Measurements from ENCODE around the gene ARMC6. TPM values are rescaled to one million over a fixed set of nuclear protein-coding genes. Genes with fewer than 3 reads are reported as not detected.

Gene ARMC6
- total RNA-seq, 1 experiment from 2014 or later = 51.4 TPM

GRCh38 chr19:19064098-19064722 is 30.8 kb downstream of the ARMC6 start:
- TF ChIP-seq SIN3A (IDR thresholded peaks at IDR 0.05; ENCODE audit: borderline replicate concordance, insufficient read depth, low read depth, low read length) (no peak), REST (IDR thresholded peaks at IDR 0.05; ENCODE audit: insufficient read depth in 1 of 2, low read depth in 2 of 2, low read length in 1 of 2) (no peak), TCF7L2 (IDR thresholded peaks at IDR 0.05; ENCODE audit: low read depth, low read length) (no peak), CTCF (IDR thresholded peaks at IDR 0.05) (no peak), POLR2AphosphoS5 (IDR thresholded peaks at IDR 0.05; ENCODE audit: low read depth, low read length) (no peak)
- POLR2A ChIA-PET = no interaction called here
- intact Hi-C loops (cut with micrococcal nuclease; ENCODE audit: unreplicated experiment) = loop anchor here (10.0 kb wide), 1 partner anchor 71 kb away; the partner anchor contains the start of gene TMEM161A
- H3K4me3 ChIP-seq (ENCODE audit: low read depth in 2 of 2, low read length in 2 of 2) = peak overlapping the region; percentile 52 to 61
- in situ Hi-C loops (cut with HindIII; ENCODE audit: low pct_unique_long_range_greater_than_20kb, low sequenced_read_pairs) = no loop called here
- CTCF ChIA-PET = no interaction called here
- H3K27ac ChIP-seq (ENCODE audit: low read length) = no peak overlapping the region
- peaks cover 15% of the 10 kb centered on the region for H3K4me1 ChIP-seq (ENCODE audit: control insufficient read depth, insufficient read depth, low read length)
- H3K27me3 ChIP-seq (ENCODE audit: control insufficient read depth, insufficient read depth, low read length) = no peaks in the 10 kb centered on the region
- no peak for DNase-seq (ENCODE audit: low read depth, low spot score)
- no peaks in the 10 kb centered on the region for H3K36me3 ChIP-seq (ENCODE audit: control insufficient read depth, insufficient read depth, low read length)
- no TSS peak for BruUV-seq (replicated peaks)
- no peaks in the 10 kb centered on the region for H3K9me3 ChIP-seq (ENCODE audit: control insufficient read depth, insufficient read depth, low read depth, low read length)
- ATAC-seq = peak; percentile 2; the same call in 1 of the 2 replicates

- in situ Hi-C loops (cut with HindIII; ENCODE audit: low pct_unique_long_range_greater_than_20kb, low sequenced_read_pairs) = no loop called here
- no peak for TF ChIP-seq POLR2AphosphoS5 (IDR thresholded peaks at IDR 0.05; ENCODE audit: low read depth, low read length)
- no peak for TF ChIP-seq SIN3A (IDR thresholded peaks at IDR 0.05; ENCODE audit: borderline replicate concordance, insufficient read depth, low read depth, low read length)
- no peak for TF ChIP-seq REST (IDR thresholded peaks at IDR 0.05; ENCODE audit: insufficient read depth in 1 of 2, low read depth in 2 of 2, low read length in 1 of 2)
- DNase-seq (ENCODE audit: low read depth, low spot score) = no peak
- Histone ChIP-seq H3K4me1 (ENCODE audit: control insufficient read depth, insufficient read depth, low read length) (peaks cover 15% of the 10 kb centered on the region), H3K9me3 (ENCODE audit: control insufficient read depth, insufficient read depth, low read depth, low read length) (no peaks in the 10 kb centered on the region), H3K4me3 (ENCODE audit: low read depth in 2 of 2, low read length in 2 of 2) (peak overlapping the region; percentile 52 to 61), H3K27me3 (ENCODE audit: control insufficient read depth, insufficient read depth, low read length) (no peaks in the 10 kb centered on the region), H3K36me3 (ENCODE audit: control insufficient read depth, insufficient read depth, low read length) (no peaks in the 10 kb centered on the region), H3K27ac (ENCODE audit: low read length) (no peak overlapping the region)
- no TSS peak for BruUV-seq (replicated peaks)
- intact Hi-C loops (cut with micrococcal nuclease; ENCODE audit: unreplicated experiment) = loop anchor here (10.0 kb wide), 1 partner anchor 70 kb away; the partner anchor contains the start of gene TMEM161A
- POLR2A ChIA-PET = no interaction called here
- CTCF ChIA-PET = no interaction called here
- ATAC-seq = no peak
Measured at GRCh38 chr19:19064811-19065745, 31.7 kb downstream of the ARMC6 start.
